H9 (cell line): ENCODE data around the gene C9orf43. TPM values are rescaled to one million over a fixed set of nuclear protein-coding genes. Genes with fewer than 3 reads are reported as not detected.

Experiments
- DNase-seq: peaks from one replicate; pipeline ENCODE4 v3.0.0-alpha.2; 2017
- H2AFZ ChIP-seq: one replicate; pipeline ENCODE4 v1.6.1; 2013; ENCODE audit warnings: mild to moderate bottlenecking, low read length, control low read depth, moderate library complexity
- H2AK5ac ChIP-seq: 2 replicates; pipeline ENCODE4 v1.6.1; 2013; ENCODE audit warnings: low read length, control low read depth, mixed read lengths; ENCODE audit not compliant: insufficient read length
- H2BK120ac ChIP-seq: one replicate; pipeline ENCODE4 v1.6.1; 2013; ENCODE audit warnings: low read depth, mild to moderate bottlenecking, low read length, control low read depth, inconsistent platforms; ENCODE audit not compliant: poor library complexity, severe bottlenecking
- H2BK12ac ChIP-seq: 2 replicates; pipeline ENCODE4 v1.6.1; 2013; ENCODE audit warnings: low read length, control low read depth, mixed read lengths, low read depth; ENCODE audit not compliant: insufficient read length
- H2BK15ac ChIP-seq: 2 replicates; pipeline ENCODE4 v1.6.1; 2013; ENCODE audit warnings: low read depth, low read length, control low read depth
- H2BK20ac ChIP-seq: one replicate; pipeline ENCODE4 v1.6.1; 2013; ENCODE audit warnings: low read depth, mild to moderate bottlenecking, low read length, control low read depth, inconsistent platforms; ENCODE audit not compliant: poor library complexity, severe bottlenecking
- H2BK5ac ChIP-seq: 2 replicates; pipeline ENCODE4 v1.6.1; 2013; ENCODE audit warnings: low read length, control low read depth, mixed read lengths; ENCODE audit not compliant: insufficient read length
- H3K14ac ChIP-seq: 2 replicates; pipeline ENCODE4 v1.6.1; 2013; ENCODE audit warnings: low read length, control low read depth; ENCODE audit not compliant: insufficient read depth
- H3K18ac ChIP-seq: 2 replicates; pipeline ENCODE4 v1.6.1; 2013; ENCODE audit warnings: low read depth, mild to moderate bottlenecking, mixed read lengths, low read length, control low read depth; ENCODE audit not compliant: insufficient read length
- H3K23ac ChIP-seq: 2 replicates; pipeline ENCODE4 v1.6.1; 2013; ENCODE audit warnings: low read length, control low read depth, mixed read lengths, low read depth; ENCODE audit not compliant: insufficient read length
- H3K23me2 ChIP-seq: 2 replicates; pipeline ENCODE4 v1.6.1; 2013; ENCODE audit warnings: low read depth, mild to moderate bottlenecking, mixed read lengths, low read length, control low read depth; ENCODE audit not compliant: insufficient read length, poor library complexity, severe bottlenecking
- H3K27ac ChIP-seq: 2 replicates; pipeline ENCODE4 v1.5.1; 2013; ENCODE audit warnings: low read length, control low read depth, mixed read lengths, low read depth; ENCODE audit not compliant: insufficient read length
- H3K27me3 ChIP-seq: 2 replicates; pipeline ENCODE4 v1.6.1; 2013; ENCODE audit warnings: low read length, control low read depth, inconsistent platforms; ENCODE audit not compliant: insufficient read depth
- H3K4ac ChIP-seq: 2 replicates; pipeline ENCODE4 v1.6.1; 2013; ENCODE audit warnings: low read depth, mild to moderate bottlenecking, control low read depth, inconsistent platforms, low read length, moderate library complexity
- H3K4me1 ChIP-seq: 2 replicates; pipeline ENCODE4 v1.6.1; 2013; ENCODE audit warnings: low read length, control low read depth, inconsistent platforms; ENCODE audit not compliant: insufficient read depth
- H3K4me2 ChIP-seq: 2 replicates; pipeline ENCODE4 v1.6.1; 2013; ENCODE audit warnings: low read length, control low read depth, mixed read lengths; ENCODE audit not compliant: insufficient read length, insufficient read depth
- H3K56ac ChIP-seq: 2 replicates; pipeline ENCODE4 v1.6.1; 2013; ENCODE audit warnings: low read depth, mild to moderate bottlenecking, mixed read lengths, low read length, control low read depth; ENCODE audit not compliant: insufficient read length
- H3K79me1 ChIP-seq: 2 replicates; pipeline ENCODE4 v1.6.1; 2013; ENCODE audit warnings: low read depth, mild to moderate bottlenecking, moderate library complexity, low read length, control low read depth, inconsistent platforms; ENCODE audit not compliant: insufficient read depth, poor library complexity, severe bottlenecking
- H3K79me2 ChIP-seq: 2 replicates; pipeline ENCODE4 v1.6.1; 2013; ENCODE audit warnings: low read length, control low read depth, inconsistent platforms; ENCODE audit not compliant: insufficient read depth
- H3K9ac ChIP-seq: 2 replicates; pipeline ENCODE4 v1.6.1; 2013; ENCODE audit warnings: low read length, control low read depth, mixed read lengths; ENCODE audit not compliant: insufficient read length; ENCODE audit errors: extremely low read depth
- H3K9me3 ChIP-seq: one replicate; pipeline ENCODE4 v1.6.1; 2013; ENCODE audit warnings: low read depth, low read length, inconsistent platforms; ENCODE audit not compliant: control insufficient read depth
- H3T11ph ChIP-seq: one replicate; pipeline ENCODE4 v1.6.1; 2013; ENCODE audit warnings: mild to moderate bottlenecking, low read length, control low read depth, inconsistent platforms
- H4K20me1 ChIP-seq: one replicate; pipeline ENCODE4 v1.6.1; 2013; ENCODE audit not compliant: control insufficient read depth, insufficient read length, insufficient read depth
- H4K5ac ChIP-seq: 2 replicates; pipeline ENCODE4 v1.6.1; 2013; ENCODE audit warnings: low read depth, mild to moderate bottlenecking, mixed read lengths, low read length, control low read depth; ENCODE audit not compliant: insufficient read length
- H4K8ac ChIP-seq: replicated peaks from 2 replicates; pipeline ENCODE4 v1.6.1; 2013; ENCODE audit warnings: low read length, control low read depth, mixed read lengths, low read depth; ENCODE audit not compliant: insufficient read length
- H4K91ac ChIP-seq: 2 replicates; pipeline ENCODE4 v1.6.1; 2013; ENCODE audit warnings: low read depth, mild to moderate bottlenecking, moderate library complexity, mixed read lengths, low read length, control low read depth; ENCODE audit not compliant: insufficient read length
- H3K27ac Mint-ChIP-seq, 3 experiments: 2 replicates in 2 of 3; 3 replicates in 1 of 3; pipeline ENCODE4 v1.8.0; 2020 to 2021; ENCODE audit warnings: mixed read lengths in 3 of 3, mild to moderate bottlenecking in 1 of 3, moderate library complexity in 1 of 3
- H3K27me3 Mint-ChIP-seq: 2 replicates; pipeline ENCODE4 v1.8.0; 2021; ENCODE audit warnings: low read depth, mild to moderate bottlenecking, moderate library complexity, mixed read lengths
- H3K36me3 Mint-ChIP-seq, 3 experiments: 2 replicates in 2 of 3; 3 replicates in 1 of 3; pipeline ENCODE4 v1.8.0; 2020 to 2021; ENCODE audit warnings: low read depth in 3 of 3, mixed read lengths in 3 of 3; ENCODE audit not compliant: insufficient read depth in 1 of 3
- H3K4me1 Mint-ChIP-seq, 2 experiments: 2 replicates each; pipeline ENCODE4 v1.8.0; 2020; ENCODE audit warnings: mixed read lengths in 2 of 2
- H3K4me3 Mint-ChIP-seq, 2 experiments: 2 replicates in 1 of 2; 3 replicates in 1 of 2; pipeline ENCODE4 v1.8.0; 2020 to 2021; ENCODE audit warnings: mild to moderate bottlenecking in 2 of 2, mixed read lengths in 2 of 2, moderate library complexity in 1 of 2
- H3K9me3 Mint-ChIP-seq, 2 experiments: 2 replicates in 1 of 2; 3 replicates in 1 of 2; pipeline ENCODE4 v1.8.0; 2020; ENCODE audit warnings: mild to moderate bottlenecking in 2 of 2, mixed read lengths in 2 of 2, moderate library complexity in 1 of 2
- WGBS: extraction: QIAGEN DNeasy Blood & Tissue Kit; methylation state at CpG from one replicate; pipeline ENCODE4 v1.1.7; 2013; ENCODE audit warnings: missing lambda C conversion rate, low lambda C conversion rate, mixed read lengths; ENCODE audit not compliant: insufficient read length; ENCODE audit errors: extremely low coverage; 5-methylcytosine and 5-hydroxymethylcytosine counted together
- total RNA-seq: library from RNA; stranded (reverse); gene quantifications from 2 replicates; pipeline ENCODE4 v1.2.1, GENCODE V29; 2021
- TF ChIP-seq, protein P1 (sequence below): fragments of 200-600 bp; sonication (generic); conservative IDR thresholded peaks from 3 replicates; pipeline ENCODE4 v1.8.0; 2021; ENCODE audit warnings: antibody characterized with exemption, mild to moderate bottlenecking

C9orf43 gene
- total RNA-seq, 1 experiment from 2014 or later: 0.57 TPM

GRCh38 chr9:113427629-113428028 lies 17.1 kb downstream of the C9orf43 start:
- Histone ChIP-seq H4K91ac (no peak overlapping the region), H2AK5ac (no peak overlapping the region), H2BK5ac (no peak overlapping the region), H4K20me1 (no peaks in the 10 kb centered on the region), H3K56ac (no peak overlapping the region), H3K18ac (no peak overlapping the region), H3K14ac (no peak overlapping the region), H3T11ph (no peak overlapping the region), H3K79me1 (no peaks in the 10 kb centered on the region), H2AFZ (no peak overlapping the region), H4K5ac (no peak overlapping the region), H2BK15ac (no peak overlapping the region), H4K8ac (no peak overlapping the region), H3K4ac (no peak overlapping the region), H2BK12ac (no peak overlapping the region), H3K4me2 (no peak overlapping the region), H3K4me1 (no peaks in the 10 kb centered on the region; the same call in 1 of the 2 replicates), H3K27me3 (no peaks in the 10 kb centered on the region; the same call in 1 of the 2 replicates), H3K23ac (no peak overlapping the region), H2BK20ac (no peak overlapping the region), H2BK120ac (no peak overlapping the region), H3K9me3 (no peaks in the 10 kb centered on the region), H3K27ac (no peak overlapping the region), H3K79me2 (no peaks in the 10 kb centered on the region), H3K9ac (no peak overlapping the region), H3K23me2 (no peaks in the 10 kb centered on the region)
- Mint-ChIP-seq H3K4me3 (no peak overlapping the region), H3K36me3 (no peaks in the 10 kb centered on the region), H3K4me1 (peaks cover 11 to 12% of the 10 kb centered on the region in 2 experiments), H3K9me3 (no peaks in the 10 kb centered on the region; a peak in 1 of 5 replicates), H3K27ac (no peak overlapping the region), H3K27me3 (peaks cover 10% of the 10 kb centered on the region)
- TF ChIP-seq, protein P1, sequence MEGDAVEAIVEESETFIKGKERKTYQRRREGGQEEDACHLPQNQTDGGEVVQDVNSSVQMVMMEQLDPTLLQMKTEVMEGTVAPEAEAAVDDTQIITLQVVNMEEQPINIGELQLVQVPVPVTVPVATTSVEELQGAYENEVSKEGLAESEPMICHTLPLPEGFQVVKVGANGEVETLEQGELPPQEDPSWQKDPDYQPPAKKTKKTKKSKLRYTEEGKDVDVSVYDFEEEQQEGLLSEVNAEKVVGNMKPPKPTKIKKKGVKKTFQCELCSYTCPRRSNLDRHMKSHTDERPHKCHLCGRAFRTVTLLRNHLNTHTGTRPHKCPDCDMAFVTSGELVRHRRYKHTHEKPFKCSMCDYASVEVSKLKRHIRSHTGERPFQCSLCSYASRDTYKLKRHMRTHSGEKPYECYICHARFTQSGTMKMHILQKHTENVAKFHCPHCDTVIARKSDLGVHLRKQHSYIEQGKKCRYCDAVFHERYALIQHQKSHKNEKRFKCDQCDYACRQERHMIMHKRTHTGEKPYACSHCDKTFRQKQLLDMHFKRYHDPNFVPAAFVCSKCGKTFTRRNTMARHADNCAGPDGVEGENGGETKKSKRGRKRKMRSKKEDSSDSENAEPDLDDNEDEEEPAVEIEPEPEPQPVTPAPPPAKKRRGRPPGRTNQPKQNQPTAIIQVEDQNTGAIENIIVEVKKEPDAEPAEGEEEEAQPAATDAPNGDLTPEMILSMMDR: no peak
- WGBS: no CpG with 5 or more reads among the region's 2 CpGs
- DNase-seq: no peak
